HG03095 (cell line): ENCODE measurements around the gene RAB24.
"Not testable (repeated sequence)": the region's sequence is repeated elsewhere in the genome, so short reads cannot be mapped to it uniquely, and the experiment has no call there.

Experiments
- ATAC-seq: cut with Tn5 transposase; IDR thresholded peaks from one replicate; pipeline ENCODE4 v1.9.1; 2021; ENCODE audit warnings: moderate library complexity; ENCODE audit not compliant: unreplicated experiment

Gene RAB24

DNA sequence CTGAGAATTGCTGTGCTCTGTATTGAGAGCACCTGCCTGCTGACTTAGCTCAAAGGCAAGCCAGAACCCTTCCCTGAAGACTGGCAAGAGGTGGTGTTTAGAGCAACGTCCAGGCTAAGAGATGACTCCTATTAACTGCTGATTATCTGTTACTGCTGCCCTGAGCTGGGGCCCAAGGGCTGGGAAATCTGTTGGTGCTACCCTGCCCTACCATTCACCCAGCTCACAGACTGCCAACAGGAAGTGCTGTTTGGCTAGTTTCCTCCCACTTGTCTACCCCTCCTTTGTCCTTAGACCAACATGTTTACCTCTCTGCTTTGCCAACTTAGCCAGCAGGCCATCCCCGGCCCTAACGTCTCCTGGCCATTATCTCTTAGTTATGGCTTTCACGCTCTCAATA lies 6.9 kb downstream of the RAB24 start:
- no peak for ATAC-seq

DNA sequence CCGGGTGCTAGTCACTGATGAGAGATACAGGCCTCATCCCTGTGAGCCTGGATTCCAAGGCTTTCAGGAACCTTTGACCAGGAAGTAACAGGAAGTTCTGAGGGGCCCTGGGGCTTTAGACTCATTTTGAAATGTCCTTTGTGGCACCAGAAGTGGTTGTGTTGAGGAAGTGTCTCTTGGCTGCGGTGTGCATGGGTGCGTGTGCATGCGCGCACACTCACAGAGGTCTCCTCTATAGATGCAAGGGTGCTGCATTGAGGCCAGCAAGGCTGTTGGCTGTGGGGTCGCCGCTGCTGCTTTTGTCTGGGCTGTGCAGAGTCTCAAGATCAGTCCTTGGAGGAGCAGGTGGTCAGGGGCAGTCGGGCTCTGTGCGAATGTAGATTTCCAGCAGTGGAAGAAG lies 7.6 kb downstream of the RAB24 start:
- ATAC-seq = no peak

DNA sequence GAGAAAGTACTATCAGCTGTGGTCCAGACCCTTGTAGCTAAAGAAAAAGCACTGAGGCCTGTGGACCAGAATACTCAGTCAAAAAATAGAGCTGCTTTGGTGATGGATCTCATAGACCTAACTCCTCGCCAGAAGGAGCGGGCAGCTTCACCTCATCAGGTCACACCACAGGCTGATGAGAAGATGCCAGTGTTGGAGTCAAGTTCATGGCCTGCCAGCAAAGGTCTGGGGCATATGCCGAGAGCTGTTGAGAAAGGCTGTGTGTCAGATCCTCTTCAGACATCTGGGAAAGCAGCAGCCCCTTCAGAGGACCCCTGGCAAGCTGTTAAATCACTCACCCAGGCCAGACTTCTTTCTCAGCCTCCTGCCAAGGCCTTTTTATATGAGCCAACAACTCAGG lies 8.9 kb downstream of the RAB24 start:
- no peak for ATAC-seq

DNA sequence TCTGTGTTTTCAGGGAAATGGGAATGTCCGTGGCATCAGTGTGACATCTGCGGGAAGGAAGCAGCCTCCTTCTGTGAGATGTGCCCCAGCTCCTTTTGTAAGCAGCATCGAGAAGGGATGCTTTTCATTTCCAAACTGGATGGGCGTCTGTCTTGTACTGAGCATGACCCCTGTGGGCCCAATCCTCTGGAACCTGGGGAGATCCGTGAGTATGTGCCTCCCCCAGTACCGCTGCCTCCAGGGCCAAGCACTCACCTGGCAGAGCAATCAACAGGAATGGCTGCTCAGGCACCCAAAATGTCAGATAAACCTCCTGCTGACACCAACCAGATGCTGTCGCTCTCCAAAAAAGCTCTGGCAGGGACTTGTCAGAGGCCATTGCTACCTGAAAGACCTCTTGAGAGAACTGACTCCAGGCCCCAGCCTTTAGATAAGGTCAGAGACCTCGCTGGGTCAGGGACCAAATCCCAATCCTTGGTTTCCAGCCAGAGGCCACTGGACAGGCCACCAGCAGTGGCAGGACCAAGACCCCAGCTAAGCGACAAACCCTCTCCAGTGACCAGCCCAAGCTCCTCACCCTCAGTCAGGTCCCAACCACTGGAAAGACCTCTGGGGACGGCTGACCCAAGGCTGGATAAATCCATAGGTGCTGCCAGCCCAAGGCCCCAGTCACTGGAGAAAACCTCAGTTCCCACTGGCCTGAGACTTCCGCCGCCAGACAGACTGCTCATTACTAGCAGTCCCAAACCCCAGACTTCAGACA lies 9.5 kb downstream of the RAB24 start:
- ATAC-seq = no peak

DNA sequence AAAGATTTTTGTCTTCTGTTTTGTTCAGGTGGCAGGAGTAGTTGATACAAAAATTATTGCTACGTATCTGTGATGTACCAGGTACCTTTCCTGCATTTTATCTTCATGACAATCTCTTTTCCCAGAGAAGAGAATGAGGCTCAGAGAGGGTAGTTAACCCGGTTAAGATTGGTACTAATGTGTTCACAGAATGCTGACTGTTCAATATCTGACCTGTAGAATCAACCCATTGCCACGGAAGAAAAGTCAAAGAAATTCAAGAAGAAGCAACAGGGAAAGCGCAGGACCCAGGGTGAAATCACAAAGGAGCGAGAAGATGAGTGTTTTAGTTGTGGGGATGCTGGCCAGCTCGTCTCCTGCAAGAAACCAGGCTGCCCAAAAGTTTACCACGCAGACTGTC lies 11.8 kb downstream of the RAB24 start:
- ATAC-seq = no peak

DNA sequence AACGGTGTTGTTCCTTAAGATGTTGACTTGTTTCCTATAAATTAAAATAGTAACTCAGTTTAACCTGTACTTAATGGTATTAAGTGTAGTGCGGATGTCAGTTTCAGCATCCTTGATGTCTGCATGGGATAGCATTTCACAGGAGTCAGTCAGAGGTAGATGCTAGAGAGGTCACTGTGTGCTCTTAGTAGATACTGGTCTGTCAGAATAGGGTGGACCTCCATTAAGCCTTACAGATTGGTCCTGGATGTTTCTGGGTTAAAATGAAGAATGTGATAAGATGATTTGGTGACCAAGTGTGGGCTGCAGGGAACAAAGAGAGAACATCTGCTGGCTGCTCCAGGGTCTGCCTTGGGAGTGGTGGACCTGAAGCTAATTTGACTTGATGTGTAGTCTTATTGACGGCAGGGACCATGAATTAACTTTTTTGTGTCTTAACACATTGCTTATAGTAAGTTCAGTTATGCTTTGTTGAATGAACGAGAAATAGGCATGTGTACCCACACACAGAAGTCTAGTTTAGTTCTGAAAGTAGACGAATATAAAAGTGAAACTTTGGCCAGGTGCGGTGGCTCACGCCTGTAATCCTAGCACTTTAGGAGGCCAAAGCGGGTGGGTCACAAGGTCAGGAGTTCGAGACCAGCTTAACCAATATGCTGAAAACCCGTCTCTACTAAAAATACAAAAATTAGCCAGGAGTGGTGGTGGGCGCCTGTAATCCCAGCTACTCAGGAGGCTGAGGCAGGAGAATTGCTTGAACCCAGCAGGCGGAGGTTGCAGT lies 12.5 kb downstream of the RAB24 start:
- no peak for ATAC-seq

DNA sequence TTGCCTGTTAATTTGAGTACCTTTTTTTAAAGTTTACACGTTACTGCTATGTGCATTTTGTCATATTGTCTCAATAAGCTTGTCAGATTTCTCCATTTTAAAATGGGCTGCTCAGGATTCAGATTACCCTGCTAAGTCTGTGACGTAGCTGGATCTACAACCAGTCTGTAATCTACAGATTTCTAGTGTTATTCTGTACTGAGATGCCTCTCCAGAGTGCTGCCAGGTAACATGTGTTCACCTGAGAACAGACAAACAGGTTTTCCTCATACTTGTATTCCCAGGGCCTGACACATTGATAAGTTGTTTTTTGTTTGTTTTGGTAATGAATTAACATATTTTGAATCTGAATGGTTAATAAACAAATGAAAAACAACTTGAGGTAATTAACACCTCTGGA lies 15.3 kb downstream of the RAB24 start:
- no peak for ATAC-seq

DNA sequence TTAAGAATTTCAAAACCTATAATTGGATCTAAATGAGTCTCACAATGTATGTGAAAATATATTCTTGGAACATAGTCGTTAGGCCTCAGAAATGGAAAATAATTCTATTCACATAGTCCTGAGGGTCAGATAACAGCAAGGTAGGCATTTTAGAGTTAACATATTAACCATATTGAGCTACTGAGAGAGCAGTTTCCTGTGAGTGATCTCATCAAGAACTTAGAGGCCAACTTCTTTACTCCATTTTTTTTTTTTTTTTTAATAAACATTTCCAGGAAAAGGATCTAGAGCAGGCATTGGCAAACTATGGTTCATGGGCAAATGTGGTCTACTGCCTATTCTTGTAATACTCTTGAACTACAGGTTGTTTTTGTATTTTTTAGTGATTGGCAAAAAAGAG lies 26.6 kb downstream of the RAB24 start:
- ATAC-seq = no peak

DNA sequence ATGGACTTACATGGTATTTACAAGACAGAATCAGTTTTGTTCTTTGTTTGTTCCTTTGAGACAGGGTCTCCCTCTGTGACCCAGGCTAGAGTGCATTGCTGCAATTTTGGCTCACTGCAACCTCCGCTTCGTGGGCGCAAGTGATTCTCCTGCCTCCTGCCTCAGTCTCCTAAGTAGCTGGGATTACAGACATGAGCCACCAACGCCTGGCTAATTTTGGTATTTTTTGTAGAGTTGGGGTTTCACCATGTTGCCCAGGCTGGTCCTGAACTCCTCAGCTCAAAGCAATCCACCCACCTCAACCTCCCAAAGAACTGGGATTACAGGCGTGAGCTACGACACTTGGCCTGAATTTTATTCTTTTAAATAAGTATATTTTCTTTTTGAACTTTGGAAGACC lies 27.6 kb downstream of the RAB24 start:
- ATAC-seq = no peak

DNA sequence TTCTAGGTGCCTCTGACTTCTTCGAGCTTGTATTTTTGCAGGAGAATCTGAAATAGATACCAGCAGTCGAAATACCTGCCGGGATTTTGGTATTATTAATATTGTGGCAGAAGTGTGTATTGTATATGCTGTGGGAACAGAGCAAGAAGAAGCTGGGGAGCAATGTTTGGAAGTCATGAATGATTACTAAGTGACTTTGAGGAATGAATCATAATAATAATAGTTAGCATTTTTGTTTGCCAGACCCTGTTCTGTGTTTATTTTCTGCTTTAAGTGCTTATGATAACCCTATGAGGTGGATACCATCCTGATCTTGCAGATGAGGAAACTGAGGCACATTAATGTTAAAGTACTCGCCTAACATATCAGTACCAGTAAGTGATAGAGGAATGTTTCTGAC lies 32.4 kb downstream of the RAB24 start:
- no peak for ATAC-seq

DNA sequence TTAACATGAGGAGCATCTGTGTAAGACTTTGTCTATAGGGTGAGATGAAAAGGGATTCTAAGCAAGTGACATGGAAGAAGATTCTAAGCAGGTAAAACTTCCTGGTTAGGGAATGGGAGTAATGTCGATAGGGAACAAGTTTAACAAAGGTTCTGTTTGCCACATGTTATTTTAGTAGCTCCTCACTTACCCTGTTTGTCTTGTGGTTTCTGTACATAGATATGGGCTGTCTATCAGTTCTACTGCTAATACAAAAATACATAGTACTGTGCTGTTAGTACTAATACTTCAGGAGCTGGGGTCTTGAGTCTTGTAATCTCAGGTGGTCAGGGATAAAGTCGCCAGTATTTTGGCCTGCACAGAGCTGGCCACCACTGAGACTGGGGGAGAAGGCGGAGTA lies 32.9 kb downstream of the RAB24 start:
- ATAC-seq = no peak

DNA sequence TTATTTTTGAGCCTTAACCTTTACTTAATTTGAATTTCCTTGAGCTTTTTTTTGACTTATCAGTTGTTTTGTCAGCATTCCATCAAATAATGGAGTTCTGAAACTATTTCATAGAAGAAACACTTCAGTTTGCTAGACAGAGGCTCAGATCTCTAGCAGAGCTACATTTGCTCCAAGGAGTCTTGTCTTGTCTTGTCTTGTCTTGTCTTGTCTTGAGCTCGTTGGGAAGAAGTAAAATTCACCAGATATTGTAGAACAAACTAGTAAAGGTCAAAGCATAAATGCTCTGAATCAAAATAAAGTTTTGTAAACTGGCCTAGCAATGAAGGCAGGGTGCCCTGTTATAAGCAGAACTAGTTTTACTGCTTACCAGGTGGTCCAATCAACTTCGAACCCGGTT lies 33.5 kb downstream of the RAB24 start:
- no peak for ATAC-seq

DNA sequence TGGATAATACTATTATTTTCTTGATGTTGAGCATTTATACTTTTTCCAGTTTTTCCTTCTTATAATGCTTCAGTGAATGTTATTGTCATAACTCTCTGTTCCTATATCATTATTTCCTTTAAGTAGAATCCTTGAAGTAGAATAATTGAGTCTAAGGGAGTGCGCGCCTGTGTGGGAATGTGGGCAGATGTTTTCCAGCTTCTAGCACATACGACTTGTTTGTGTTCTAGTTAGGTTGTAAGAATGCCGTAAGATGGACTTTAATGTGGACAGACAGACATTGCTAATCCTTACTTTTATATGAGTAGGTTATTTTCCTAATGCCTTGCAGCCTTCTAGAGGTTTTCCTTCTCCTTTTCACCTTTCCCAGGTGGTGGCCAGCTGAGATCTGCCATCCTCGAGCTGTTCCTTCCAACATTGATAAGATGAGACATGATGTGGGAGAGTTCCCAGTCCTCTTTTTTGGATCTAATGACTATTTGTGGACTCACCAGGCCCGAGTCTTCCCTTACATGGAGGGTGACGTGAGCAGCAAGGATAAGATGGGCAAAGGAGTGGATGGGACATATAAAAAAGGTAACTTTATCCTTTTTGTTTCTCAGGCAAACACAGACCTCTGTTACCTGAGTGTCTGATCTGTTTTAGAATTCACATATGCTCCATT lies 34.2 kb downstream of the RAB24 start:
- no peak for ATAC-seq

DNA sequence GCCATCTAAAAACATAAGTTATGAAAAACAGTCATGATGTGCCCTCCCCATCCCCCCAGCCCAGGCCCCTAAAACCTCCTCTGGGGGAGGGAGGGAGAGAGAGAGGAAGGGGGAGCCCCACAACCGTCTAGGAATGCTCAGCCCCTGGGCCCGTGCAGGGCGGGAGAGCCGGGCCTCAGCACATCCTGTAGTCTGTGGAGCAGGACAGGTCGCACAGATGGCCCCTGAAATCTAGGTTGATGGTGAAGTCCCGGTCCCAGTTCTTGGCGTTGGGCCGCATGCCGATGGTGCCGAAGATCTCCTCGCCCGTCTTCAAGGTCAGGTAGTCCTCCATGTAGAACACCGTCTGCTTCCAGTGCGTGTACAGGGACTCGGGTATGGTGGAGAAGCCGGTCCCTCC lies 38.1 kb downstream of the RAB24 start:
- ATAC-seq = no peak

DNA sequence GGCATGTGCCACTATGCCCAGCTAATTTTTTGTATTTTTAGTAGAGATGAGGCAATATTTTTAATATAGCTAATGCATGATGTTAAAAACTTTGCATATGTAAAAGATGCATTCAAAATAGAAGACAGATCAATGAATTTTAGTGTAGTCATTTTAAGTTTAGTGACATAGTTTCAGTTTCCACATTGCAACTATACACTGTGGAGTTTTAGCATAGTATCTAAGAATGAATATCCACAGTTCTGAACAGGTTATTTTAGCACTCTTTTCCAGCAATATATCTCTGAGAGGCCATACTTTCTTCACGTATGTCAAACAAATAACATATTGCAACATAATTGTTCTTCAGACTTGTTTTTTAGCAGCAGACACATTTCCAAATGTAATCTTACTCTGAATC lies 39.3 kb downstream of the RAB24 start:
- ATAC-seq = no peak

DNA sequence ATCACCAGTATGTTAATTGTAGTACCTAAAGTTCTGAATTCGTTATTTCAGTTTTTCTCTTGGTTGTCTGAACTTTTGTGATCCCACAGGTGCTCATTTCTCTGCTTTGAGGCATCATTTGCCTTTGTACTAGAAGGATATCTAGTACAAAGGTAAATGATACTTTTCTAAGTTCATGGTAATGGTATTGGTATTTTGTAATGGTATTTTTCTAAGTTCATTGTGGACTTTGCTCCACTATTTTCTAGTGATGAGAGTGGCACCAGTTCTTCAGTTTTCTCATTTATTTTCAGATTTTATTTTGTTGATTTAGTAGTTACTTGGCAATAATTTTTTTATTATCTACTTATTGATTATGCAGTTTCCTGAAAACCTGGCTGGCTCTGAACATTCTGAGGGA lies 42.0 kb downstream of the RAB24 start:
- no peak for ATAC-seq

DNA sequence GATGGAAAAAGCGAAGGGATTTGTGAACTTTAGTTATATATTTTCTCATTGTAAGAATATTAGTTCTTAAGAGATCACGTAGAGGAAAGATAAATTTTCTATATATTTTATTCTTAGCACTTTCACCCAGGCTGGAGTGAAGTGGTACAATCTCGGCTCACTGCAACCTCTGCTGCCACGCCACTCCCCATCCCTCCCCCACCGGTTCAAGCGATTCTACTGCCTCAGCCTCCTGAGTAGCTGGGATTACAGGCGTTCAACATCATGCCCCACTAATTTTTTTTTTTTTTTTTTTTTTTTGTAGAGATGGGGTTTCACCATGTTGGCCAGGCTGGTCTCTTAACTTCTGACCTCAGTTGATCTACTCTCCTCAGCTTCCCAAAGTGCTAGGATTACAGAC lies 42.6 kb downstream of the RAB24 start:
- ATAC-seq = no peak

DNA sequence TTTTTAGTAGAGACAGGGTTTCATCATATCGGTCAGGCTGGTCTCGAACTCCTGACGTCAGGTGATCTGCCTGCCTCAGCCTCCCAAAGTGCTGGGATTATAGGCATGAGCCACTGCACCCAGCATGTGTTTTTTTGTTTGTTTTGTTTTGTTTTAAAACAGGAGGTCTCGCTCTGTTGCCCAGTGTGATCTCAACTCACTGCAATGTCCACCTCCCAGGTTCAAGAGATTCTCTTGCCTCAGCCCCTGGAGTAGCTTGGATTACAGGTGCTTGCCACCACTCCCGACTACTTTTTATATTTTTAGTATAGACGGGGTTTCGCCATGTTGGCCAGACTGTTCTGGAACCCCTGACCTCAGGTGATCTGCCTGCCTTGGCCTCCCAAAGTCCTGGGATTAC lies 44.8 kb downstream of the RAB24 start:
- ATAC-seq = not testable (repeated sequence)

DNA sequence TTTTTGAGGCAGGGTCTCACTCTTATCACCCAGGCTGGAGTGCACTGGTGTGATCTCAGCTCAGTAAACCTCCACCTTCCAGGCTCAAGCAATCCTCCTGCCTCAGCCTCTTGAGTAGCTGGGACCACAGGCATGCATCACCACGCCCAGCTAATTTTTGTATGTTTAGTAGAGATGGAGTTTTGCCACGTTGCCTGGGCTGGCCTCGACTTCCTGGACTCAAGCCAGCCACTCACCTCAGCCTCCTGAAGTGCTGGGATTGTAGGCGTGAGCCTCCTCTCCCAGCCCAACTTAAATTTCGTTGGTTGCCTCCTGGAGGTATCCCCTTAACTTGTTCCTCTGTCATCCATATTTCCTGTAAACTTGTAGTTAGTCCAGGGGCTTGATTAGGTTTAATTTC lies 47.2 kb downstream of the RAB24 start:
- ATAC-seq = no peak

DNA sequence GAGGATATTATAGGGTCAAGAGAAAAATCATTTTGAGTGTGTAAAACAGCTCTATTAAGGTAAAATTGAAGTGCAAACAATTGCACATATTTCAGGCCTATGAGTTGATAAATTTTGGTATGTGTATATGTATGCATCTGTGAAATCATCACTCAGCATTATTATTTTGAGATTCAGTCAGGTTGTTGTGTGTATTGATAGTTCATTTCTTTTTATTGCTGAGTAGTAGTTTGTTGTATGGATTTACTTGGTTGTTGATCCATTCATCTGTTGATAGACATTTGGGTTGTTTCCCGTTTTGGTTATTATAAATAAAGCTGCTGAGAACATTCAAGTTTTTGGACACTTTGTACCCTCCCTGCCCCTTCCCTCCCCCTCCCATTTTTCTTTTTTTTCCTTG lies 50.3 kb downstream of the RAB24 start:
- ATAC-seq = no peak
